ENCODE measurements around the gene SOWAHA.

The SOWAHA gene

GRCh38 chr5:132812781-132813598 lies at the start of gene SOWAHA:
TSS of gene SOWAHA (plus strand) at chr5:132813302. CDS start at chr5:132813622, 320 bp downstream.
- Histone ChIP-seq H3K36me3 (ENCODE audit: control insufficient read depth, insufficient read depth, low read length) (no peaks in the 10 kb centered on the region), H3K9me3 (ENCODE audit: control insufficient read depth, low read length) (no peaks in the 10 kb centered on the region), H3K9ac (ENCODE audit: low read length) (peak within 1 kb of the TSS; percentile 65), H3K4me3 (ENCODE audit: low read length) (peak within 1 kb of the TSS; percentile 46), H3K27me3 (ENCODE audit: control insufficient read depth, insufficient read depth, low read length) (peaks cover 6% of the 10 kb centered on the region), H3K4me1 (ENCODE audit: control insufficient read depth, insufficient read depth, low read length) (peaks cover 9% of the 10 kb centered on the region)

GRCh38 chr5:132764051-132764450 lies 49.1 kb upstream of the SOWAHA start:
- Histone ChIP-seq H3K4me1 (ENCODE audit: control insufficient read depth, insufficient read depth, low read length) (peaks cover 19% of the 10 kb centered on the region), H3K36me3 (ENCODE audit: control insufficient read depth, insufficient read depth, low read length) (peaks cover 24% of the 10 kb centered on the region), H3K4me3 (ENCODE audit: low read length) (no peak overlapping the region), H3K9me3 (ENCODE audit: control insufficient read depth, low read length) (no peaks in the 10 kb centered on the region), H3K9ac (ENCODE audit: low read length) (no peak overlapping the region), H3K27me3 (ENCODE audit: control insufficient read depth, insufficient read depth, low read length) (no peaks in the 10 kb centered on the region)

DNA sequence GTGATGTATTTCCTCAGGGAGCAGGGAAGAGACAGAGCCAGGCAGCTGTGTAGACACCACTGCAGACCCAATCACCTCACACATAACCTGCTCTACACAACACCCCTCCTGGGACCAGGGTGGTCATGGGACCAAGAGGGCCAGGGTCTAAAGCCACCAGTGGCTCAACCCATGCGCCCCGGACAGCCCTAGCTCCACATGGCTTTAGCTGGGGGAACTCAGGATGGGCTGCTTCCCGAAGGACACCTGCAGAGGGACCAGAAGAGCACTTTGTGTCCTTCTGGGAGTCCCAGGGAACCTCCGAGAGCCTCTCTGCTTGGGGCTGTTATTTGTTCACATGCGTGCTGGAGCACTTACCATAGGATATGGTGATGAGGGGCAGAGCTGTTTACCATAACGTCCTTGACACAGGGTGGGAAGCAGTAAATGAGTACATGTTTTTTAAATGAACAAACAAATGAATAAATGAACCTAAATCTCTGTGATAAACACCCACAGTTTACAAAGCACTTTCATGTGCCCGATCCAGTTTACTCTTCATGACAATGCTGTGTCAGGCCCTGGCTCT lies 48.3 kb upstream of the SOWAHA start:
- Histone ChIP-seq H3K9ac (ENCODE audit: low read length) (no peak overlapping the region), H3K4me3 (ENCODE audit: low read length) (no peak overlapping the region), H3K36me3 (ENCODE audit: control insufficient read depth, insufficient read depth, low read length) (peaks cover 20% of the 10 kb centered on the region), H3K27me3 (ENCODE audit: control insufficient read depth, insufficient read depth, low read length) (no peaks in the 10 kb centered on the region), H3K9me3 (ENCODE audit: control insufficient read depth, low read length) (no peaks in the 10 kb centered on the region), H3K4me1 (ENCODE audit: control insufficient read depth, insufficient read depth, low read length) (peaks cover 19% of the 10 kb centered on the region)

- H3K36me3 ChIP-seq (ENCODE audit: control insufficient read depth, insufficient read depth, low read length): peaks cover 20% of the 10 kb centered on the region
Observed at GRCh38 chr5:132765311-132766019, 47.6 kb upstream of the SOWAHA start.

DNA sequence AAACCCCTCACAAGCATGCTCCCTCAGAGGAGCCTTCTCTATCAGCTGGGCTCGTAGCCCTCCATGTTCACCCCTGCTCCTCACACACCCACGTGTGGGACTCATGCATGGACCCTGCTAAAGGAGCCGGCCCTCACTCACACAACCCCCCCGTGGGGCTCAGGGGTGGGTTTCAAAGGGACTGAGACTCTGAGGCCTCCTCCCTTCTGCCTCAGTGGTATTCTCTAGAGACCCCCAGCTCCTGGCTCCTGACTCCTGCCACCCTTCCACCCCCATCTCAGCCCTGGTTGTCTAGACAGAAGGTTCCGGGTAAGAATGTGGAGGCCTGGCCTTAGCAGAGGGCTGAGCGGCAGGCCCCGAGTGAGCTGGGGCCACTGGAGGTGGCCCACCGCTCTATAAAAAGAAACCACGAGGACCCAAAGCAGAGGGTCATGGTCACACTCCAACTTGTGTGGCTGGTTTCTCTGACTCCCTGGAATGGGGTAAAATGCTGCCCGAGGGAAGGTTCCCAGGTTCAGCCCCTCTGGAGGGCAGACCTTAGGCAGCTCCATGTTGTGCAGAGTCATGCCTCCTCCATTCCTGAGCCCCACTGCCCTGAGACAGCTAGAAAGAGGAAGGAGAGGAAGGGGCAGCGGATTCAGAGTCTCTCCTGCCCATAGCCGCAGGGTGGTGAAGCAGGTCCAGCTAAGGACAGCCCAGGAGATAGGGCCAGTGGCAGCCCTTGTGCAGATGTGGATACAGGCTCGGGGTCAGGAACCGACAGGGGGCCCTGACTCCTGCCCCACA lies 46.9 kb upstream of the SOWAHA start:
- Histone ChIP-seq H3K9ac (ENCODE audit: low read length) (no peak overlapping the region), H3K4me3 (ENCODE audit: low read length) (no peak overlapping the region), H3K9me3 (ENCODE audit: control insufficient read depth, low read length) (no peaks in the 10 kb centered on the region), H3K36me3 (ENCODE audit: control insufficient read depth, insufficient read depth, low read length) (peaks cover 20% of the 10 kb centered on the region), H3K27me3 (ENCODE audit: control insufficient read depth, insufficient read depth, low read length) (no peaks in the 10 kb centered on the region), H3K4me1 (ENCODE audit: control insufficient read depth, insufficient read depth, low read length) (peaks cover 22% of the 10 kb centered on the region)

More at GRCh38 chr5:132765311-132766019, 47.6 kb upstream of the SOWAHA start:
- Histone ChIP-seq H3K9me3 (ENCODE audit: control insufficient read depth, low read length) (no peaks in the 10 kb centered on the region), H3K4me1 (ENCODE audit: control insufficient read depth, insufficient read depth, low read length) (peaks cover 22% of the 10 kb centered on the region), H3K9ac (ENCODE audit: low read length) (no peak overlapping the region), H3K4me3 (ENCODE audit: low read length) (no peak overlapping the region), H3K27me3 (ENCODE audit: control insufficient read depth, insufficient read depth, low read length) (no peaks in the 10 kb centered on the region)

- H3K4me3 ChIP-seq (ENCODE audit: low read length): no peak overlapping the region
- no peaks in the 10 kb centered on the region for H3K9me3 ChIP-seq (ENCODE audit: control insufficient read depth, low read length)
- H3K4me1 ChIP-seq (ENCODE audit: control insufficient read depth, insufficient read depth, low read length): peaks cover 22% of the 10 kb centered on the region
- H3K9ac ChIP-seq (ENCODE audit: low read length): no peak overlapping the region
- no peaks in the 10 kb centered on the region for H3K27me3 ChIP-seq (ENCODE audit: control insufficient read depth, insufficient read depth, low read length)
- peaks cover 19% of the 10 kb centered on the region for H3K36me3 ChIP-seq (ENCODE audit: control insufficient read depth, insufficient read depth, low read length)
Observed at GRCh38 chr5:132766806-132767055, 46.4 kb upstream of the SOWAHA start.

DNA sequence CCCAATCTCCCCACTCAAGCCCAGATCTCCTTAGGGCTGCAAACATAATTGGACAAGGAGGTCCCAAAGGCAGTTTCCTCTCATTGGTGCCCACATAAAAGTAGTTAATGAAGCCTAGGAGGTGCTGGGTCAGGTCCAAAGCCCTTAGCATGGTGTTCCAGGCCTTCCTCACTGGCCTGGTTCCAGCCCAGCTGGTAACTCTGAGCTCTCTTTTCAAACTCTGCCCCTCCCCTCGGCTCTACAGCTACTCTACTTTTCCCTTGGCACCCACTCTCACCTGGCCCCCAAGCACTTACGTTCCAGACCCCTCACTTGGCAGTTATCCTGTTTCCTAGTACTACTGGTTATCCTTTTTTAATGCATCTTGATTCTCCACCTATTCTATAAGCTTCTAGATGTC lies 46.0 kb upstream of the SOWAHA start:
- Histone ChIP-seq H3K4me1 (ENCODE audit: control insufficient read depth, insufficient read depth, low read length) (peaks cover 22% of the 10 kb centered on the region), H3K36me3 (ENCODE audit: control insufficient read depth, insufficient read depth, low read length) (peaks cover 14% of the 10 kb centered on the region), H3K9ac (ENCODE audit: low read length) (no peak overlapping the region), H3K9me3 (ENCODE audit: control insufficient read depth, low read length) (no peaks in the 10 kb centered on the region), H3K27me3 (ENCODE audit: control insufficient read depth, insufficient read depth, low read length) (no peaks in the 10 kb centered on the region), H3K4me3 (ENCODE audit: low read length) (no peak overlapping the region)

GRCh38 chr5:132768485-132768868 lies 44.6 kb upstream of the SOWAHA start:
- Histone ChIP-seq H3K9ac (ENCODE audit: low read length) (no peak overlapping the region), H3K27me3 (ENCODE audit: control insufficient read depth, insufficient read depth, low read length) (no peaks in the 10 kb centered on the region), H3K9me3 (ENCODE audit: control insufficient read depth, low read length) (no peaks in the 10 kb centered on the region), H3K36me3 (ENCODE audit: control insufficient read depth, insufficient read depth, low read length) (peaks cover 10% of the 10 kb centered on the region), H3K4me3 (ENCODE audit: low read length) (no peak overlapping the region), H3K4me1 (ENCODE audit: control insufficient read depth, insufficient read depth, low read length) (peaks cover 22% of the 10 kb centered on the region)

GRCh38 chr5:132770476-132771159 lies 42.5 kb upstream of the SOWAHA start:
- H3K9me3 ChIP-seq (ENCODE audit: control insufficient read depth, low read length): no peaks in the 10 kb centered on the region
- H3K4me3 ChIP-seq (ENCODE audit: low read length): no peak overlapping the region
- no peaks in the 10 kb centered on the region for H3K27me3 ChIP-seq (ENCODE audit: control insufficient read depth, insufficient read depth, low read length)
- H3K4me1 ChIP-seq (ENCODE audit: control insufficient read depth, insufficient read depth, low read length): peaks cover 36% of the 10 kb centered on the region
- no peak overlapping the region for H3K9ac ChIP-seq (ENCODE audit: low read length)
- no peaks in the 10 kb centered on the region for H3K36me3 ChIP-seq (ENCODE audit: control insufficient read depth, insufficient read depth, low read length)

DNA sequence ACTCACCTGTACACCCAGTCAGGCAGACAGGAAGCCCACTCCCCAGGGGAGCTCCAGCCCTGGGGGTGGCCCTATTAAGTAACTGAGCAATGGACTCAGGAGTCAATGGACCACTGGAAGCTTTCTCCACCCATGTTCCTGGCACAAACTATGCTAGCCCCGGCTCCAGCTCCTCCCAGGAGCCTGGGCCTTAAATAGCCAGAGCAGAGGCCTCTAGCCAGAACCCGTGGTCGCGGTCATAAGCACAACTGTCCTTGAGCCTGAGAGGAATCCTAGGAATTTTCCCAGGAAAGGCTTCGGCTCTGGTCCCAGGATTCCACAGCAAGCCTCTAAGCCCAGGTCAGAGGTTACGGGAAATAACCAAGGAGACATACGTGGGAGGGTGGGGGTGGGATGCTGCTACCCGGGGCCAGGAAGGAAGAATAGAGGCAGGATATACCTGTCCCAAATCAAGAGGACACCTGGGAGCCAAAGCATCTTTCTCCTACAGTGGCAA lies 41.6 kb upstream of the SOWAHA start:
- no peaks in the 10 kb centered on the region for H3K27me3 ChIP-seq (ENCODE audit: control insufficient read depth, insufficient read depth, low read length)
- peaks cover 36% of the 10 kb centered on the region for H3K4me1 ChIP-seq (ENCODE audit: control insufficient read depth, insufficient read depth, low read length)
- no peaks in the 10 kb centered on the region for H3K36me3 ChIP-seq (ENCODE audit: control insufficient read depth, insufficient read depth, low read length)
- no peaks in the 10 kb centered on the region for H3K9me3 ChIP-seq (ENCODE audit: control insufficient read depth, low read length)
- no peak overlapping the region for H3K9ac ChIP-seq (ENCODE audit: low read length)
- no peak overlapping the region for H3K4me3 ChIP-seq (ENCODE audit: low read length)

DNA sequence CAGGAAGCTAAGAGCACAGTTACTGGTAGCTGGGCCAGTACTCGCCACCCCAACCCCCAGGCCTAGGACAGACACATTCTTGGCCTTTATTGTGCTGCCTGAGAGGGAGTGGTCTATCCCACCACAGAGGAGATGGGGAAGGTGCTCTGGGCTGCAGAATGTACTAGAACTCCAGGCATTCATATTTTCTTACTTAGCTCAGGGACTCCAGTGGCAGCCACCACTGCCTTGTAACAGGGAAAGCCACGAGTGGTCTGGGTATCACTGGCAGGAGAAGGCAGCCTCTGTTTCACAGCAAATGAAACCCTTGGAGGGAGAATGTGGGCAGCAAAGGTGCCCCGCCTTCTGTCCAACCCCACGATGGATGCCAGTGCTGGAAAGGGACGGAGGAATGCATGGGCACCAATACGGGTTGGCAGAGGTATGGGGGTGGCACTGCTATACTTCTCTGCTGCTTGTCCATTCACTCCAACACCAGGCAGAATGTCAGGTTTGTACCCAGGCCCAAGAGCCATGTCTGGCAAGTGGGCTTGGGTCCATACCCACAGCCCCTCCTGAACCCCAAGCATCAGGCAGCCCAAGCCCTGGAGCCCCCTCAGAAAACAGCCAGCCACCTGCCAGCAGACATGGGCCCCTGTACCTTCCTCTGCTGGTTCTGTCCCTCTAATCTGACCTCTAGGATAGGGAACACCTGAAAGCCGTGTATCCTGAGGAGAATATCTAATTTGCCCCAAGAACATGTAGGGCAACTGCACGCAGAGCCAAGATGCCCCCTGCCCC lies 40.6 kb upstream of the SOWAHA start:
- H3K27me3 ChIP-seq (ENCODE audit: control insufficient read depth, insufficient read depth, low read length): no peaks in the 10 kb centered on the region
- H3K4me1 ChIP-seq (ENCODE audit: control insufficient read depth, insufficient read depth, low read length): peaks cover 32% of the 10 kb centered on the region
- no peak overlapping the region for H3K4me3 ChIP-seq (ENCODE audit: low read length)
- H3K9me3 ChIP-seq (ENCODE audit: control insufficient read depth, low read length): no peaks in the 10 kb centered on the region
- H3K9ac ChIP-seq (ENCODE audit: low read length): no peak overlapping the region
- H3K36me3 ChIP-seq (ENCODE audit: control insufficient read depth, insufficient read depth, low read length): no peaks in the 10 kb centered on the region

All from mucosa of stomach (tissue), 1 donor.